Rectal smooth muscle tissue (tissue), 1 donor: ENCODE measurements around the gene H2AZ1.

Source experiments
- H3K27ac ChIP-seq: one replicate; pipeline ENCODE4 v1.7.0; 2013; ENCODE audit warnings: low read depth, low read length, inconsistent platforms
- H3K27me3 ChIP-seq: one replicate; pipeline ENCODE4 v1.7.0; 2013; ENCODE audit warnings: low read length; ENCODE audit not compliant: control insufficient read depth, insufficient read depth
- H3K36me3 ChIP-seq: one replicate; pipeline ENCODE4 v1.7.0; 2013; ENCODE audit warnings: low read length; ENCODE audit not compliant: control insufficient read depth, insufficient read depth
- H3K4me1 ChIP-seq: one replicate; pipeline ENCODE4 v1.7.0; 2013; ENCODE audit warnings: low read length; ENCODE audit not compliant: control insufficient read depth, insufficient read depth
- H3K4me3 ChIP-seq: one replicate; pipeline ENCODE4 v1.7.0; 2013; ENCODE audit warnings: low read length
- H3K9ac ChIP-seq: one replicate; pipeline ENCODE4 v1.7.0; 2013; ENCODE audit warnings: low read length

H2AZ1 gene

DNA sequence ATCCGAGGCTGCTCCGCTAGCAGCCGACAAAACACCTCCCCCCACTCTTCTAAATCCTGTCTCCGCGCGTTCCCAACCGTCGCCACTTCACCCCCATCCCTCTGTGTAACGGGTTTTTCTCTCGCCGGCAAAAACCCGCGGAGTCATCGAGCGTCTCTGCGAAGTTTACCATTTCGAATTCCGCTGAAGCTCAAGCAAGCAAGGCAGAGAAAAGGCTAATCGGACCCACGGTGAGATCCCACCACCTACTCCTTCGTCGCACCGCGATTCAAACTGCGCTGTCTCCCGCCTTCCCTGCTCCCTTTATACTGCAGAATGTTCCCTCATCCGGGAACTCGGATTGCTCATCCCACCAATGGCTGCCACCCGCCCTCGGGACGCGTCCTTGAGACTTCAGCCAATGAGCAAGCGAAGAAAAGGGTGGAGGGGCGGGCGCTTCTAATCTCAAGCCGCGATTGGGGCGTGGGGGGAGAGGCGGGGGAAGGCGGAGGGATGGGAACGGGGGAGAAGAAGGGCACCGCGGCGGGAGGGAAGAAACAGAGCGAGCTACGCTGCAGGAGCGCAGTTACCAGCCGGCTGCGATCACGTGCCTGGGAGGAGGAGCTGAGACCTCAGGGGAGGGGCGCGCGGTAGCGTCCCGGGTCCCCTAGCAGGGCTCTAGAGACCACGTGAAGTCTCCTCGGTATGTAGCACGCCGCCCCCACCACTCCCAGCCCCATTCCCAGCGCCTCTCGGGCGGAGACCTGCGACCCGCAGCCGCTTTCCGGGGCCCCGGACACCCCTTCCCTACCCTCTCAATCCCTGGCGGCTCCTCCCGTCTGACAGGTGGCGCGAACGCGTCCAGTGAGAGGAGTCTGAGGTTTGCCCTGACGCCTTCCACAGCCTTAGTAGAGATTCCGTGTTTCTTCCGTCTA is at the start of gene H2AZ1:
TSS of gene H2AZ1 (minus strand) at position 277 of the 914 bp plus-strand sequence. CDS start at position 172, 105 bp downstream.
- peak within 1 kb of the TSS; percentile 89 for H3K27ac ChIP-seq
- H3K4me3 ChIP-seq, result peak within 1 kb of the TSS; percentile 92
- H3K27me3 ChIP-seq, result no peaks in the 10 kb centered on the region
- no peaks in the 10 kb centered on the region for H3K36me3 ChIP-seq
- peak within 1 kb of the TSS; percentile 70 for H3K9ac ChIP-seq
- peaks cover 9% of the 10 kb centered on the region for H3K4me1 ChIP-seq

- Histone ChIP-seq H3K4me3 (no peak overlapping the region), H3K4me1 (no peaks in the 10 kb centered on the region), H3K36me3 (no peaks in the 10 kb centered on the region), H3K9ac (no peak overlapping the region), H3K27me3 (no peaks in the 10 kb centered on the region), H3K27ac (no peak overlapping the region)
Measured at GRCh38 chr4:99998062-99998867, 48.2 kb upstream of the H2AZ1 start.

- Histone ChIP-seq H3K27ac (no peak overlapping the region), H3K4me3 (no peak overlapping the region), H3K9ac (no peak overlapping the region), H3K27me3 (no peaks in the 10 kb centered on the region), H3K36me3 (no peaks in the 10 kb centered on the region), H3K4me1 (no peaks in the 10 kb centered on the region)
Measured at GRCh38 chr4:99991741-99992140, 41.7 kb upstream of the H2AZ1 start.

- H3K4me1 ChIP-seq, result no peaks in the 10 kb centered on the region
- H3K4me3 ChIP-seq, result no peak overlapping the region
- H3K27me3 ChIP-seq, result no peaks in the 10 kb centered on the region
- H3K36me3 ChIP-seq, result no peaks in the 10 kb centered on the region
- H3K27ac ChIP-seq, result no peak overlapping the region
- H3K9ac ChIP-seq, result no peak overlapping the region
Measured at GRCh38 chr4:99987681-99988080, 37.6 kb upstream of the H2AZ1 start.

GRCh38 chr4:99986792-99987191 is 36.7 kb upstream of the H2AZ1 start:
- H3K4me1 ChIP-seq, result no peaks in the 10 kb centered on the region
- no peaks in the 10 kb centered on the region for H3K27me3 ChIP-seq
- no peak overlapping the region for H3K9ac ChIP-seq
- H3K4me3 ChIP-seq, result no peak overlapping the region
- H3K36me3 ChIP-seq, result no peaks in the 10 kb centered on the region
- H3K27ac ChIP-seq, result no peak overlapping the region

DNA sequence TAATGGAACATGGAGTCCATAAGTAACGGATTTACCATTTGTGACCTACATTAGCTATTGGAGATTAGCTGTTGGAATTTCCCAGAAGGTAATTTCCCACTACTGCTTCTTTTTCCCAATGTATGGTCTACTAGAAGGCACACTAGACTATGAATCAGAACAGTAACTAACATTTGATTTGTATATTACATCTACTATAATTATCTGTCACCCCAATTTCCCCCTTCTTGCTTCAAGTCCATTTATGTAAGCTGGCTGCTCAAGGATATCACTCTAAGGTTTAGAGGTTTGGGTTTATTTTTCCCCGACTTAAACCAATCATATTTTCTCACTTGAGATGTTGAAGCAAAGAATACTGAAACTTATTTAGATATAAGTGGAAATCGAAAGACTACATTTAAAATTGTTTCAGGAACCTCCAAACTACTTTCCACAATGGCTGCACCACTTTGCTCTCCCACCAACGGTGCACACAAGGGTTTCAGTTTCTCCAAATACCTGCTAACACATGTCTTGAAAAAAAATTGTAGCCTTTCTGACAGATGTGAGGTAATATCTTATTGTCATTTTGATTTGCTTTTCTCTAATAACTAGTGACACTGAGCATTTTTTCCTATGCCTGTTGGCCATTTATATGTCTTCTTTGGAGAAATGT is 33.3 kb upstream of the H2AZ1 start:
- Histone ChIP-seq H3K36me3 (no peaks in the 10 kb centered on the region), H3K27ac (no peak overlapping the region), H3K9ac (no peak overlapping the region), H3K4me1 (no peaks in the 10 kb centered on the region), H3K4me3 (no peak overlapping the region), H3K27me3 (no peaks in the 10 kb centered on the region)

DNA sequence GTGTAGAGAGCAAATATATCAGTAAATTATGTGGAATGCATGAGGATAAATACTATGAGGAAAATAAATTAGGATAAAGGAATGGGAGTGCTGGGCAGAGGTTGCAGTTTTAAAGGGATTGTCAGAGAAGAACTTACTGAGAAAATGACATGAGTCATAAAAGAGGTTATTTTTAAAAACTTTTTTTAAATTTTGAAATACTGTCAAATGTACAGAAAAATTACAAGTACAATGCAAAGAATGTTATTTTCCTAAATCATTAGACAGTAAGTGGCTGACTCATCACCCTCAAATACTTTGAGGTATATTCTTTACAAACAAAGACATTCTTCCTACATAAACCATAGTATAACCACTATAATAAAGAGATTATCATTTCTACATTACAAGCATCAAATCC is 29.8 kb upstream of the H2AZ1 start:
- H3K27me3 ChIP-seq, result no peaks in the 10 kb centered on the region
- H3K36me3 ChIP-seq, result no peaks in the 10 kb centered on the region
- H3K4me1 ChIP-seq, result no peaks in the 10 kb centered on the region
- no peak overlapping the region for H3K4me3 ChIP-seq
- H3K27ac ChIP-seq, result no peak overlapping the region
- no peak overlapping the region for H3K9ac ChIP-seq

GRCh38 chr4:99971453-99972111 is 21.5 kb upstream of the H2AZ1 start:
- no peak overlapping the region for H3K4me3 ChIP-seq
- H3K27ac ChIP-seq, result no peak overlapping the region
- no peaks in the 10 kb centered on the region for H3K36me3 ChIP-seq
- no peaks in the 10 kb centered on the region for H3K4me1 ChIP-seq
- no peak overlapping the region for H3K9ac ChIP-seq
- H3K27me3 ChIP-seq, result no peaks in the 10 kb centered on the region

- Histone ChIP-seq H3K4me3 (no peak overlapping the region), H3K9ac (no peak overlapping the region), H3K36me3 (no peaks in the 10 kb centered on the region), H3K27me3 (no peaks in the 10 kb centered on the region), H3K4me1 (no peaks in the 10 kb centered on the region), H3K27ac (no peak overlapping the region)
Measured at GRCh38 chr4:99968330-99968729, 18.3 kb upstream of the H2AZ1 start.

GRCh38 chr4:99966692-99967091 is 16.6 kb upstream of the H2AZ1 start:
- Histone ChIP-seq H3K27me3 (no peaks in the 10 kb centered on the region), H3K9ac (no peak overlapping the region), H3K36me3 (no peaks in the 10 kb centered on the region), H3K27ac (no peak overlapping the region), H3K4me1 (no peaks in the 10 kb centered on the region), H3K4me3 (no peak overlapping the region)

- H3K27ac ChIP-seq, result no peak overlapping the region
- H3K9ac ChIP-seq, result no peak overlapping the region
- H3K4me3 ChIP-seq, result no peak overlapping the region
- H3K4me1 ChIP-seq, result no peaks in the 10 kb centered on the region
- no peaks in the 10 kb centered on the region for H3K27me3 ChIP-seq
- no peaks in the 10 kb centered on the region for H3K36me3 ChIP-seq
Measured at GRCh38 chr4:99965674-99966350, 15.7 kb upstream of the H2AZ1 start.
